SU-DHL-6 (cell line): Measurements from ENCODE around the gene ST6GALNAC4.

Experiments
- H2AFZ ChIP-seq: fragments of 200-600 bp; sonication (generic); 2 replicates; pipeline ENCODE4 v1.6.1; 2014; ENCODE audit warnings: low read depth, mild to moderate bottlenecking, moderate library complexity, mixed read lengths, antibody characterized with exemption, low read length; ENCODE audit not compliant: severe bottlenecking
- H3F3A ChIP-seq: fragments of 200-600 bp; shearing (Covaris generic); 2 replicates; pipeline ENCODE4 v1.6.0; 2016; ENCODE audit warnings: antibody characterized with exemption, mild to moderate bottlenecking; ENCODE audit not compliant: insufficient read depth
- H3K27ac ChIP-seq: fragments of 200-600 bp; sonication (generic); 2 replicates; pipeline ENCODE4 v1.5.1; 2016; ENCODE audit warnings: low read depth, mild to moderate bottlenecking, low read length, moderate library complexity, mixed read lengths
- H3K27me3 ChIP-seq: fragments of 200-600 bp; sonication (generic), shearing (Covaris generic); 2 replicates; pipeline ENCODE4 v1.6.0; 2014; ENCODE audit warnings: mild to moderate bottlenecking, low read length
- H3K36me3 ChIP-seq: fragments of 200-600 bp; sonication (generic); 2 replicates; pipeline ENCODE4 v1.6.1; 2014; ENCODE audit warnings: mild to moderate bottlenecking, low read length, mixed read lengths
- H3K4me2 ChIP-seq: fragments of 300-600, 200-600 bp; shearing (Covaris generic), sonication (generic); 2 replicates; pipeline ENCODE4 v1.6.0; 2014; ENCODE audit warnings: low read length, low read depth, mild to moderate bottlenecking; ENCODE audit not compliant: poor library complexity, severe bottlenecking
- H3K4me3 ChIP-seq: fragments of 200-600 bp; sonication (generic); 2 replicates; pipeline ENCODE4 v1.5.1; 2014; ENCODE audit warnings: antibody characterized with exemption, low read length, mild to moderate bottlenecking, mixed read lengths; ENCODE audit not compliant: insufficient read depth, poor library complexity, severe bottlenecking
- H3K79me2 ChIP-seq: fragments of 200-600 bp; sonication (generic); 2 replicates; pipeline ENCODE4 v1.6.1; 2014; ENCODE audit warnings: mild to moderate bottlenecking, low read length, moderate library complexity; ENCODE audit not compliant: insufficient read depth
- H3K9ac ChIP-seq: fragments of 200-600 bp; sonication (generic); 2 replicates; pipeline ENCODE4 v1.7.0; 2014; ENCODE audit warnings: mild to moderate bottlenecking, low read length
- H3K9me2 ChIP-seq: fragments of 200-600 bp; sonication (generic); replicated peaks from 2 replicates; pipeline ENCODE4 v1.6.1; 2014; ENCODE audit warnings: low read length; ENCODE audit not compliant: insufficient read depth
- H3K9me3 ChIP-seq: fragments of 200-600 bp; sonication (generic); 2 replicates; pipeline ENCODE4 v1.6.1; 2014; ENCODE audit warnings: low read length, mixed read lengths; ENCODE audit not compliant: insufficient read depth
- H4K20me1 ChIP-seq: fragments of 200-600 bp; sonication (generic); 2 replicates; pipeline ENCODE4 v1.6.1; 2014; ENCODE audit warnings: low read depth, mild to moderate bottlenecking, antibody characterized with exemption, low read length, moderate library complexity, mixed read lengths
- CTCF ChIP-seq: fragments of 200-600 bp; sonication (generic); IDR thresholded peaks from one replicate; pipeline ENCODE4 v1.5.1; 2017; ENCODE audit warnings: antibody characterized with exemption, mild to moderate bottlenecking, low read length, moderate library complexity; ENCODE audit not compliant: insufficient read depth, poor library complexity, severe bottlenecking
- EZH2phosphoT487 ChIP-seq: fragments of 200-600 bp; sonication (generic), shearing (Covaris generic); conservative IDR thresholded peaks from 2 replicates; pipeline ENCODE4 v1.6.1; 2018; ENCODE audit warnings: mild to moderate bottlenecking, antibody characterized with exemption, low read length, moderate library complexity, mixed read lengths

Gene ST6GALNAC4

GRCh38 chr9:127916720-127917581 lies at the start of gene ST6GALNAC4:
Gene ST6GALNAC4, minus strand, starts transcription at chr9:127917041. Its CDS starts 622 bp downstream, at chr9:127916419.
- TF ChIP-seq CTCF (no peak), EZH2phosphoT487 (no peak)
- no peaks in the 10 kb centered on the region for H3K27me3 ChIP-seq
- no peaks in the 10 kb centered on the region for H3K36me3 ChIP-seq
- peak within 1 kb of the TSS; percentile 65 for H3K4me3 ChIP-seq
- H3K27ac ChIP-seq = peak within 1 kb of the TSS; percentile 80
- H3K9ac ChIP-seq = peak within 1 kb of the TSS; percentile 84
- H3K9me2 ChIP-seq = no peaks in the 10 kb centered on the region
- H3K4me2 ChIP-seq = peak within 1 kb of the TSS; percentile 87
- peaks cover 19% of the 10 kb centered on the region for H3F3A ChIP-seq
- H3K79me2 ChIP-seq = no peaks in the 10 kb centered on the region
- H2AFZ ChIP-seq = peak within 1 kb of the TSS; percentile 66
- H4K20me1 ChIP-seq = no peaks in the 10 kb centered on the region
- no peaks in the 10 kb centered on the region for H3K9me3 ChIP-seq

DNA sequence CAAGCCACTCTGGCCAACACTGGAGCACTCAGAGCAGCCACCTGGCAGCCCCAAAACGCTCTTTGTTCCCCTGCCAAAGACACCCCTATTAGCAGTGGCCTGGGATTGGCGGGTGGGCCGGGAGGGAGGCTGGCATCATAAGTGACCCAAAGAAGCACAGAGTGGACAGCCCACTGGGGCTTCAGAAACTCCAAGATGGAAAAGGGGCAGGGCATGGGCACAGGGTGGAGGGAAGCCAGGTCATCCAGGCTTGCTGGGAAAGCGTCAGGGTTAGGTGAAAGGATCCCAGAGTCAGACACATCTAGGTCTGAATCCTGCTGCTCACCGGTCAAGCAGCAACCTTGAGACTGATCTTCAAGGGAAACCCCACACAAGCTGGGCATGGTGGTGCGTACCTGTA lies 49.1 kb upstream of the ST6GALNAC4 start:
- H3K4me2 ChIP-seq = peak overlapping the region; percentile 92
- peaks cover 12% of the 10 kb centered on the region; the same call in 1 of the 2 replicates for H4K20me1 ChIP-seq
- H3K27ac ChIP-seq = peak overlapping the region; percentile 61
- H3K9ac ChIP-seq = peak overlapping the region; percentile 32
- peaks cover 100% of the 10 kb centered on the region for H3K79me2 ChIP-seq
- no peak overlapping the region for H3K4me3 ChIP-seq
- no peaks in the 10 kb centered on the region for H3K9me2 ChIP-seq
- no peaks in the 10 kb centered on the region for H3K36me3 ChIP-seq
- no peaks in the 10 kb centered on the region for H3K27me3 ChIP-seq
- peaks cover 12% of the 10 kb centered on the region for H3F3A ChIP-seq
- H2AFZ ChIP-seq = no peak overlapping the region
- no peaks in the 10 kb centered on the region for H3K9me3 ChIP-seq
- no peak for TF ChIP-seq CTCF
- no peak for TF ChIP-seq EZH2phosphoT487

GRCh38 chr9:127963359-127964064 lies 46.7 kb upstream of the ST6GALNAC4 start:
- Histone ChIP-seq H3K9ac (no peak overlapping the region), H3K27ac (peak overlapping the region; percentile 10; the same call in 1 of the 2 replicates), H3K9me2 (no peaks in the 10 kb centered on the region), H3K27me3 (no peaks in the 10 kb centered on the region), H4K20me1 (peaks cover 20% of the 10 kb centered on the region; the same call in 1 of the 2 replicates), H3K4me2 (no peak overlapping the region), H3K9me3 (no peaks in the 10 kb centered on the region), H3K4me3 (no peak overlapping the region), H3F3A (peaks cover 14% of the 10 kb centered on the region), H2AFZ (no peak overlapping the region), H3K36me3 (0 out of 2 replicates have a peak, but pooled peaks cover 4% of the 10 kb centered on the region), H3K79me2 (peaks cover 100% of the 10 kb centered on the region)
- TF ChIP-seq CTCF (no peak), EZH2phosphoT487 (no peak)
